Neural crest cell (in vitro differentiated cells): ENCODE measurements around the gene DIP2C. TPM values are rescaled to one million over a fixed set of nuclear protein-coding genes. Genes with fewer than 3 reads are reported as not detected.

Experiments
- DNase-seq: peaks from one replicate; pipeline ENCODE4 v3.0.0; 2021; ENCODE audit warnings: low read depth, mixed read lengths, low spot score
- H3K27ac Mint-ChIP-seq: one replicate; pipeline ENCODE4 v1.8.0; 2021; ENCODE audit warnings: mild to moderate bottlenecking, mixed read lengths; ENCODE audit not compliant: unreplicated experiment
- H3K27me3 Mint-ChIP-seq: 2 replicates; pipeline ENCODE4 v1.8.0; 2021; ENCODE audit warnings: low read depth, mild to moderate bottlenecking, mixed read lengths
- H3K36me3 Mint-ChIP-seq: 2 replicates; pipeline ENCODE4 v1.8.0; 2021; ENCODE audit warnings: low read depth, mild to moderate bottlenecking, mixed read lengths
- H3K4me1 Mint-ChIP-seq: 2 replicates; pipeline ENCODE4 v1.8.0; 2021; ENCODE audit warnings: mixed read lengths
- H3K4me3 Mint-ChIP-seq: one replicate; pipeline ENCODE4 v1.8.0; 2021; ENCODE audit warnings: mild to moderate bottlenecking, mixed read lengths
- H3K9me3 Mint-ChIP-seq: 2 replicates; pipeline ENCODE4 v1.8.0; 2021; ENCODE audit warnings: mixed read lengths
- CTCF ChIP-seq: fragments of 200-600 bp; sonication (generic); conservative IDR thresholded peaks from 2 replicates; pipeline ENCODE4 v1.5.0; 2021; ENCODE audit warnings: antibody characterized with exemption, mild to moderate bottlenecking
- total RNA-seq: library from RNA; stranded (reverse); gene quantifications from 2 replicates; pipeline ENCODE4 v1.2.1, GENCODE V29; 2021

DIP2C gene
- total RNA-seq, 1 donor from 2014 or later: 21.7 TPM

GRCh38 chr10:317926-318325, 371.5 kb downstream of the DIP2C start:
- Mint-ChIP-seq H3K36me3 (peaks cover 15% of the 10 kb centered on the region), H3K27me3 (no peaks in the 10 kb centered on the region), H3K4me1 (no peaks in the 10 kb centered on the region), H3K27ac (peak overlapping the region; percentile 75), H3K9me3 (no peaks in the 10 kb centered on the region), H3K4me3 (no peak overlapping the region)
- TF ChIP-seq CTCF: no peak
- no peak for DNase-seq

GRCh38 chr10:317271-317769, 372.1 kb downstream of the DIP2C start:
- Mint-ChIP-seq H3K4me1 (no peaks in the 10 kb centered on the region), H3K27ac (peak overlapping the region; percentile 75), H3K4me3 (no peak overlapping the region), H3K9me3 (no peaks in the 10 kb centered on the region), H3K36me3 (peaks cover 15% of the 10 kb centered on the region), H3K27me3 (no peaks in the 10 kb centered on the region)
- no peak for TF ChIP-seq CTCF
- DNase-seq: no peak

- no peak for TF ChIP-seq CTCF
- Mint-ChIP-seq H3K36me3 (peaks cover 15% of the 10 kb centered on the region), H3K9me3 (no peaks in the 10 kb centered on the region), H3K27me3 (no peaks in the 10 kb centered on the region), H3K27ac (no peak overlapping the region), H3K4me1 (no peaks in the 10 kb centered on the region), H3K4me3 (no peak overlapping the region)
- DNase-seq: no peak
Measured at GRCh38 chr10:316390-316789, 373.1 kb downstream of the DIP2C start.

- DNase-seq: no peak
- Mint-ChIP-seq H3K4me3 (no peak overlapping the region), H3K9me3 (no peaks in the 10 kb centered on the region), H3K36me3 (peaks cover 6% of the 10 kb centered on the region), H3K27me3 (no peaks in the 10 kb centered on the region), H3K27ac (no peak overlapping the region), H3K4me1 (no peaks in the 10 kb centered on the region)
- TF ChIP-seq CTCF: no peak
Measured at GRCh38 chr10:314871-315270, 374.6 kb downstream of the DIP2C start.

GRCh38 chr10:314381-314780, 375.1 kb downstream of the DIP2C start:
- Mint-ChIP-seq H3K27ac (peak overlapping the region; percentile 68), H3K9me3 (no peaks in the 10 kb centered on the region), H3K27me3 (no peaks in the 10 kb centered on the region), H3K4me3 (no peak overlapping the region), H3K4me1 (no peaks in the 10 kb centered on the region), H3K36me3 (peaks cover 6% of the 10 kb centered on the region)
- no peak for DNase-seq
- no peak for TF ChIP-seq CTCF
